NCI-H2227 treated with DMSO at 0.1 percent for 48 hours (cell line): ENCODE results near the gene SYNPO2.
"Not testable (repeated sequence)": the region's sequence is repeated elsewhere in the genome, so short reads cannot be mapped to it uniquely, and the experiment has no call there.

Experiments used
- DNase-seq: peaks from one replicate; lab custom pipeline; 2025; lab: John Stamatoyannopoulos, UW

Gene SYNPO2, protein sequence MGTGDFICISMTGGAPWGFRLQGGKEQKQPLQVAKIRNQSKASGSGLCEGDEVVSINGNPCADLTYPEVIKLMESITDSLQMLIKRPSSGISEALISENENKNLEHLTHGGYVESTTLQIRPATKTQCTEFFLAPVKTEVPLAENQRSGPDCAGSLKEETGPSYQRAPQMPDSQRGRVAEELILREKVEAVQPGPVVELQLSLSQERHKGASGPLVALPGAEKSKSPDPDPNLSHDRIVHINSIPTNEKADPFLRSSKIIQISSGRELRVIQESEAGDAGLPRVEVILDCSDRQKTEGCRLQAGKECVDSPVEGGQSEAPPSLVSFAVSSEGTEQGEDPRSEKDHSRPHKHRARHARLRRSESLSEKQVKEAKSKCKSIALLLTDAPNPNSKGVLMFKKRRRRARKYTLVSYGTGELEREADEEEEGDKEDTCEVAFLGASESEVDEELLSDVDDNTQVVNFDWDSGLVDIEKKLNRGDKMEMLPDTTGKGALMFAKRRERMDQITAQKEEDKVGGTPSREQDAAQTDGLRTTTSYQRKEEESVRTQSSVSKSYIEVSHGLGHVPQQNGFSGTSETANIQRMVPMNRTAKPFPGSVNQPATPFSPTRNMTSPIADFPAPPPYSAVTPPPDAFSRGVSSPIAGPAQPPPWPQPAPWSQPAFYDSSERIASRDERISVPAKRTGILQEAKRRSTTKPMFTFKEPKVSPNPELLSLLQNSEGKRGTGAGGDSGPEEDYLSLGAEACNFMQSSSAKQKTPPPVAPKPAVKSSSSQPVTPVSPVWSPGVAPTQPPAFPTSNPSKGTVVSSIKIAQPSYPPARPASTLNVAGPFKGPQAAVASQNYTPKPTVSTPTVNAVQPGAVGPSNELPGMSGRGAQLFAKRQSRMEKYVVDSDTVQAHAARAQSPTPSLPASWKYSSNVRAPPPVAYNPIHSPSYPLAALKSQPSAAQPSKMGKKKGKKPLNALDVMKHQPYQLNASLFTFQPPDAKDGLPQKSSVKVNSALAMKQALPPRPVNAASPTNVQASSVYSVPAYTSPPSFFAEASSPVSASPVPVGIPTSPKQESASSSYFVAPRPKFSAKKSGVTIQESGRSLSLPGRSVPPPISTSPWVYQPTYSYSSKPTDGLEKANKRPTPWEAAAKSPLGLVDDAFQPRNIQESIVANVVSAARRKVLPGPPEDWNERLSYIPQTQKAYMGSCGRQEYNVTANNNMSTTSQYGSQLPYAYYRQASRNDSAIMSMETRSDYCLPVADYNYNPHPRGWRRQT

DNA sequence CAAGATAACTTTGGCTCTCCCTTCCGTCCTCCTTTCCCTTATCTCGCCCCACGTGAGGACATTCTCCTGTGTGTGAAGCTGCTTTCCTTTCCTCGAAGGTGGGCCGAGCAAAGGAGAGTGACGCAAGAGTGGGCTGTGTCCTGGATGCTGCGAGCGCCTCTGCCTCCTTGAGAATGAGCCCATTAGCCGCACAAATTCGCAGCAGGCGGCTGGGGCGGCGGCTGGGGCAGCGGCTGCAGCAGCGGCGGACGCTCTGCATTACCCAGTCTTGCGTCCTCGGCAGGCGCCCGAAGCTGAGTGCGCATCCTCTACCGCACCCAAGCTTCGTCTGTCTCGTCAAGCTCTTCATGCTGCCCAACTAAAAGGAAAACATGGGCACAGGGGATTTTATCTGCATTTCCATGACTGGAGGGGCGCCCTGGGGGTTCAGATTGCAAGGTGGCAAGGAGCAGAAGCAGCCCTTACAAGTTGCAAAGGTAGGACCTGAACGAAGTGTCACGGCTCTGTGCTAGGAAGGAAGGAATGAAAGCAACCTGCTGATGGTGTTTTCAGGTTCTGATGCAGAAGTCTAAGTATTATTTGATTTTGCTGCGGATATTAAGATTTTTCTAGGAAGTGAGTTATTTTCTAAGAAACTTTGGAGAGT, at the start of gene SYNPO2:
SYNPO2 (plus strand) TSS at position 189 of the 646 bp plus-strand sequence; CDS start at position 372, 183 bp downstream.
- DNase-seq, result peak; percentile 83

DNA sequence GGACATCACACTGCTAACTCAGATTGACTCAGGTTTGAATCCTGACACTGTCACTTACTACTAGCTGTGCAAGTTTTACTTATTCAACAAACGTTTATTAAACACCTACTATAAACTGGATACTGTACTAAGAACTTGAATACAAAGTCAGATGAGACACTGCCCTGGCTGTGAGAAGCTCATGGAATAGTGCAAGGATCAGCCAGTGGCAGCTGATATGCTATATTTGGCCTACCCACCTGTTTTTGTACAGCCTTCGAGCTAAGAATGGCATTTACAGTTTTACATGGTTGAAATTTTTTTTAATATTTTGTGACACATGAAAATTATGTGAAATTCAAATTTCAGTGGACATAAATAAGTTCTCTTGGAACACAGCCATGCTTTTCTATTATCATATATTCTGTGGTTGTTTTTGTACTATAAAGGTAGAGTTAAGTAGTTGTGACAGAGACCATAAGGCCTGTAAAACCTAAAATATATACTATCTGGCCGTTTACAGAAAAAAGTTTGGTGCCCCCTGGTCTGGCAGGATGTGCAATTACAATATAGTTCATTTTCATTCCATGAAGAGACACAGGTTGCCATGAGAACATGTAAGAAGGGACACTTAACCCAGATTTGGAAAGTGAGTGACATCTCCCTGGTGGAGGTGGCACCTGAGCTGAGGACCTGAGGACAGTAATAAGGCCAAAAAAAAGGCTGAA, 49.3 kb upstream of the SYNPO2 start:
- DNase-seq, result no peak

DNA sequence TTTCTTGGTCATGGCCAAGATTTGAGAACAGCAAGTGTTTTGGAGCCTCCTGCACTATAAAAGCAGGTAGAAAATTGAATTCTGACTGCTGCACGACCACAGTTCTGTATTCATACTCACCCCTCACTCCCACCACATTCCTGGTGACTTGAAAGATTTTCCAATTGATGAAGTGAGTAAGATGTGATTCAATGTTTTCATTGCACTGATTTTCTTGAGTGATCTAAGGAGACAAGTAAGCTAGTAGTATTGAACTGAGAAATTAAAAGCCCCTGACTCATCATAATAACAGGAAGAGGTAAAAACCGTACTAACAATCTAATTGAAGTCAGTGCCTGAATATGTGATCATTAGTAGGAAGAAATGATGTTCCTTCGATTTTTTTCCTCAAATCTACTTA, 46.6 kb upstream of the SYNPO2 start:
- DNase-seq, result no peak

DNA sequence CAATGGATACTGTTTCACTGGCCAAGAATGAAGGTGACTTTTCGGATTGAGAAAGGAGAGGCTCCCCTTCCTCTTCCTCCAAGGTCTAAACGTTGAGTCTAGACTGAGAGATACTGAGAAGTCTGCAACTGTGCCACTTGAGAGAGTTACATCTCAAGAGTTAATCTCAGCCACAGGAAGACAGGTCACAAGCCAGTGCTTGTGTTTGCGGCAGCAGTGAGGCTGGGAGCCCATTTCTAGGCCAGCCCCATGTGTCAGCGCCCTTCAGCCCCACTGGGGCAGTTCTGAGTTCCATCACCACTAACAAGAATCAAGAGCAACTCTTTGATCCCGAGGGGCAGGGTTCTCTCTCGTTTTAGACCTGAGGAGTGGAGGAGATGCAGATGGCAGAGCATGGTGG, 45.4 kb upstream of the SYNPO2 start:
- no peak for DNase-seq

DNA sequence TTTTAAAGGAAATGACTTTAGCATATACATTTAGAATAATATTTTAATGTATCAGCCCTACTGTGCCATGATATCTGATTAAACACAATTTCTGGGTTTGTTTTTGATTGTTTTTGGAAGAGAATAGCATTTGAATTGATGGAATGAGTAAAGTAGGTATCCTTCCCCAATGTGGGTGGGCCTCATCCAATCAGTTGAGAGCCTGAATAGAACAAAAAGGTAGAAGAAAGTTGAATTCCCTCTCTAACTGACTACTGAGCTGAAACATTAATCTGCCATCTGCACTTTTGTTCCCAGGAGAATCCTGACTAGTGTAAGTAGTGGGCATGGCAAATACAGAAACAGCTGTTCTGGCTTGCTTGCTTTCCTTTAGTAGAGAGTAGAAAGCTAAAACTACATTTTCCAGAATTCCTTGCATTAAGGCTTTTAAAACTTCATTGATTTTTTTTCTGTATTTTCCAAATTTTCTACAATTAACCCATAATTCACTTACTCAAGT, 43.1 kb upstream of the SYNPO2 start:
- no peak for DNase-seq

DNA sequence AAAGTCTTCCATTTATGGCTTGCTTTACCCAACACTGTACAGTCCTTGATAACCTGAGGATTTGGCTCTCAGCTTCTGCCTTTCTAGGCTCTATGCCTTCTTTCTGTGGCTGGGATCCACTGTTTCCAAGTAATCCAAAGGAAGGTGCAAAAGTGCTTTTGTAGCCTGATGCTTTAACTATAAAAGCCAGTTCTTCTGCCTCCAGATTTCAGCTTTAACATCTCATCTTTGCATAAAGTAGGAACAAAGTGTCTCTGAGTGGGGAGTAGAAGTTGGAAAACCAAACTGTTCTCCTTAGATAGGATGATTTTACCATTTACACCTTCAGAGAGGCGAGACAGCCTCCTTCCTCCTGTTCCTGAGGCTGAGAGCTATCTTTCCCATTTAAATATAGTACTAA, 41.7 kb upstream of the SYNPO2 start:
- no peak for DNase-seq

DNA sequence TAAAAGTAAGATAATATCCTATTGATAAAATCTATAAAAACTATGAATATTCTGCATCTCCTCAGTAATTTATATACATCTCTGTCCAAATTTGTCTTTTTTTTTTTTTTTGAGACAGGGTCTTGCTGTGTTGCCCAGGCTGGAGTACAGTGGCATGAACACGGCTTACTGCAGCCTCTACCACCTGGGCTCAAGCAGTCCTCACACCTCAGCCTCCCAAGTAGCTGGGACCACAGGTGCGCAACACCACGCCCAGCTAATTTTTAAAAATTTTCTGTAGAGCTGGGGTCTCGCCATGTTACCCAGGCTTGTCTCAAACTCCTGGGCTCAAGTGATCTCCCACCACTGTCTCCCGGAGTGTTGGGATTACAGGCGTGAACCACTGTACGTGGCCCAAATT, 40.4 kb upstream of the SYNPO2 start:
- no peak for DNase-seq

DNA sequence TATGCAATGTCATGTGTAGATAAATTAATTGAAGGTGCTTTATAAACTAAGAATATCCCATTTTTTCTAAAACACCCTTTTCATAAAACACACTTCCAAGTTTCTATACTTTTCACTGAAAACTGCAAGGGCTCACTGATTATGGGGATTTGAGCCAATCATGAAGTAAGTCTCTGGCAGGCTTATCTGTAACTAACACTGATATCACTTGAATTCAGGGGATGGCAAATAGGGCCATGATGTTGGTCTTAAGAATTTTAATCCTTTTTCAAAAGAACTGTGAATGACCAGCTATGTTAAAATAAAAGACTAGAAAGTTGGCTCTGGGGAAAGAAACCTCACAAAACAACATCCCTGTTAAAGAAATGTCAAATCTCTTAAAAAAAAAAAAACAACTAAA, 39.8 kb upstream of the SYNPO2 start:
- DNase-seq, result no peak

DNA sequence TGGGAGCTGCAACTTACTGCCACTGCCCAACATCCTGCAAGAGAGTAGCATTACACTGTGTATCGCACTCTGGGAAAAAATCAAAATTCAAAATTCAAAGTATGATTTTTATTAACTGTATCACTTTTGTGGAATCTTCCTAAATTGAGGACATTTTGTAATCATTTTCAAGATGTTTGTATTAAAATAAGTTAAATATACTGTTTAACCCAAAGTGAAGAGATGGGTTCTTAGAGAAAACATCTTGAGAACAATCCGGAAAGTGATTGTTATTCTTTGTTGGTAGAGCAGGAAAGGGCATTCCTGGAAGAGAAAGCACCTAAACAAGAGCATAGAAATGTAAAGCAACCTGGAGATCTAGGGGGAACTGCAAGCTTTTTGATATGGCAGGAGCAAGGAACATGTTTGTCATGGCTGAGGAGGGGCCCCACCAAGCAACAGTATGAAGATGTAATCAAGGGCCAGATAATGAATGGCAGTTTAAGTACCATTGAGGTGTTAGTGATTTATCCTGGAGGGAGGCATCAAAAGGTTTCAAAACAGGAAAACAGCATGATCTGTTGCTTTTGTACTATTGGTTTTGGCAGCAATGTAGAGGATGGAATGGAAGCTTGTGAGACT, 38.7 kb upstream of the SYNPO2 start:
- DNase-seq, result no peak

DNA sequence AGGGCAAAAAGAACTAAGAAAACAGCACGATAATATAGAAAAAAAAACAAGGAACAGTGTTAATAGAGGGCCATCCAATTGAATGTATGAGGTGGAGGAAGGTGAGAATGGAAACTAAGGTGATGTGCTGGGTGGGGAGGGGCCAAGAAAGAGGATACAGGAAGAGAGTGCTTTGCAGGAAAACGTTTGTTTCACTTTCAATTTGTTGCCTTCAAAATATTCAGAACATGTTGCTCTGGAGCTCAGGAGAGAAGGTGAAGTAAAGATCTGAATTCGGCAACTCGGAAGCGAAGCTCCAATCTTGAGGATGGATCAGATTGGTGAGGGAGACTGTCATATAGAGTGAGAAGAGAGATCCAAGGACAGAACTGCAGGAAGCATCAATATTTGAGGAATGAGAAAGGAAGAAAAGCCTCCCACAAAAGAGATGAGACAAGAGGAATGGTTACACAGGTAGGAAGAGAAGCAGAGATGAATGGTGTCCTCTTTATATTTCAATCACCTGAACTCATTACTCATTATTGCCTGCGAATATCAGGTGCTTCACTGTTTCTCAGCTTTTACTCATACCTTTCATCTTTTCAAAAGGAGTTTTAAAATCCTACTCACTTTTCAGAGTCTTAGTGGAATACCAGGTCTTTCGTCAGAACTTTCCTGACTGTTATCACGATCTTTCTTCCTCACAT, 38.0 kb upstream of the SYNPO2 start:
- DNase-seq, result peak; percentile 9

DNA sequence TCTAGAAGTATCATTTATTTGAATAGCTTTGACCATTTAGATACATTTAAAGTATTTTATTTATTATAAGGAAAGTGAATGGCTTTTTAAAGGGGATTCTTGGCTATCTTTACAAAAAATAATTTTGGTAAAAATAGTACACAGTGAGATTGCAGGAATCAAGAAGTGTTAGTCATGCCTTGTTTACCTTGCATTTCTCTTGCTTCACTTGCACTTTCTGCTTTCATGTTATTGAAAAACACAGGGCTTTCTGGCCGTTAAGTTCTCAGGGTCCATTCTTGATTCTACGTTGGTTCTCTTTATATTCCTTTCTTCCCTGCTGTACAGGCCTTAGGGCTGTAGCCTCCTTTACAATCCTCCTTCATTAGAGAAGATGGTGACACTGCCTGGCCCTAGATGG, 30.9 kb upstream of the SYNPO2 start:
- DNase-seq, result no peak

DNA sequence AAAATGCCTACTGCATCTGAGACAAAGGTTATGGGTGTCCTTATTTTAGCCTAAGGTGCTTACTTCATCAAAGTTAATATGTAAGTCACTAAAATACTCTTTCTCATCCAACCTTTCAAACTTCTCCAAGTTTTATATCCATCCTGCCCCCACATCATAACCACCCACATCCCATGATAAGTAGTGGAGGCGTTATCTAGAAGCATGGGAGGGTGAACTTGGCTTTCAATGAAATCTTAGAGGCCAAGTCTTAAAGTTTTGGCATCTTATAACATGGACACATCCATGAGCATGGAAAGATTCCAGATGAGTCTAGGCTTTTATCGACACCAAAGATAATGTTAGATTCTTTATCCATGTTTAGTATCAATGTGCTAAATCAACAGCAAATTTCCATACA, 29.9 kb upstream of the SYNPO2 start:
- no peak for DNase-seq

DNA sequence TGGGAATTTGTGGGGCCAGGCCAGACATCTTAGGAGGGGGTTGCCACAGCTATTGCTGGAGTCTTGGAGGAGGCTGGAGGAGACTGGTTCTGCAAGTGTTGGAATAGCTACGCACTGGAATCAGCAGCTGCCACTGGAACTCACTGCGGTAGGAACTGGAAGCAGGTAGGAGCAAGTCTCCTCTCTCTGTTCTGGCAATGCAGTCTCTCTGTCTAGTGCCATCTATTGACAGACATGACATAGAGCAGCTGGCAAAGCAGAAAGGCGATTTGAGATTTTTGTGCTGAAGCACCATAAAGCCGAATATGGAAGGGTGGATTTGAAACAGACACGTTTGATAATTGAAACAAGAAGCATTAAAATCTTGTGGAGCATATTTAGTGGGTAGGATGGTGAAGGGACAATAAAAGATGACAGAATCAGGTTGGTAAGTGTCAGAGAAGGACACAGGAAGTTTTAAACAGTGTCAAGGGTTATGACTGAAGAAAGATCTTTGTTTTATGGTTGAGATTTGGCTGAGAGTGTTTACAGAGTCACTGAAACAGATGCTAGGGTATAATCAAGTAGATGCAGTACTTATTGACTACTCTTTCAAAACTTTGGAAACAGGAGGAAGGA, 23.5 kb upstream of the SYNPO2 start:
- DNase-seq, result peak; percentile 39

DNA sequence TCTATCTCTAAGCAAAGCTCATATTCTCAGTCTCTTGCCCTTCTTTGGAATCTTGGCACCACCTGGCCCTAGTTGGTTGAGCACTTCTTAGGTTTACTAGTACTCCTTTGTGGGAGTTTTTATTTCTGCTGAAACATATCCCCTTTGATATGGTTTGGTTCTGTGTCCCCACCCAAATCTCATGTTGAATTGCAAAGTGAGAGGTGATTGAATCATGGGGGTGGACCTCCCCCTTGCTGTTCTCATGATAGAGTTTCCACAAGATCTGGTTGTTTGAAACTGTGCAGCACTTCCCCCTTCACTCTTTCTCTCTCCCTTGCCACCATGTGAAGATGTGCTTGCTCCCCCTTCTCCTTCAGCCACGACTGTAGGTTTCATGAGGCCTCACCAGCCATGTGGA, 22.2 kb upstream of the SYNPO2 start:
- DNase-seq, result no peak

DNA sequence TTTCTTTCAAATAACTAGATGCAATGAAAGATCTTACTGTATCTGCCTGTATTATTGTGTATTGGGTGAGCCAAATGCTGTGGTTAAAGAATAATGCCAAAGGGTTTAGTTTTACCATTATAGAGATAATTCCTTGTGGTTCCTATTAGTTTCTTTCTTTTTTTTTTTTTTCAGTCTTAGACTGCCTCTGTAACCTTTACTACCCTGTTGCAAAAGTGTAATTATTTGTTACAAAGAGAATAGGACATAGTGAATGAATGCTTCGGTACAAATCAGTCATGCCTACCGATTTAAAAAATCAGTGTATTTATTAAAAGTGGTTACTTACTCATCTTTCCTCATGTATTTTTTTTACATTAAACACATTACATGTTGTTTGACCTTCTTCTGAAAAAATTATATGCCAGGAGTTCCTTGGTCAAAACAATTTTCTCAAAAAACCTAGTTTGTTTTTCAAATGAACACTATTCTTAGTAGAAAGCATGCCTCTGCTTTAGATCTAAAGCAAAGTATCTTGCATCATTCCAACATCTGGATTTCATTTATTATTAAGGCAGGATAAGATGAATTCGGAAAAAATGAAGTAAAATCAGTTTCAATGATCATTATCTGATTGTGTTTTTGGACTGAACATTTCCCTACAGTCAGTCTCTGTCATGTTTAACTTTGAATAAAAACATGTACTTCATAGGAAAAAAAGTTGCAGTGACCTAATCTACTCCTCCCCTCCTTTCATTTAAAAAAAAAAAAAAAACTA, 21.2 kb upstream of the SYNPO2 start:
- DNase-seq, result no peak

DNA sequence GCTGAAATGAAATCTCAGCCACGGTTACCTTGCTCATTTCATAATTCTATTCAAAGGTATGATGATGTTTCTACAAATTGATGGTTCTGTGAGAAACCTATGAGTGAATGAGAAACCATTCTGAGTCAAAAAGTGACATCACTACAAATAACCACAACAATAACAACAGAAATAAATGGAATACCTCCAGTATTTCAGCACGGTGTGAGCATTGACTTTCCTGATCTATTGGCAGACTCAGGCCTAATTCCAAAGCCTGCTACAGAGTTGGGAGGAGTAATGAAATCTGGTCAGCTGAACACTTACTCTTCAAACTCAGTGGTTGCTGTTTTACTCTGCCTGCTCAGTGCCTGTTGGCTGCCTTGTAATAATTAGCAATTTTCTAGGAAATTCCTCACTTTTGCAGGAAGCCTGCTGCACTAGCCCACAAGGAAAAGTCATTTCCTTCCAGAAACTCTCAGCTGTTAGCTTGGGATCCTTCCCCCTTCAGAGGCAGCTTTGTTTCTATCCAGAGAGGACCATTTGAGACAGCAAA, 18.8 kb upstream of the SYNPO2 start:
- DNase-seq, result no peak

DNA sequence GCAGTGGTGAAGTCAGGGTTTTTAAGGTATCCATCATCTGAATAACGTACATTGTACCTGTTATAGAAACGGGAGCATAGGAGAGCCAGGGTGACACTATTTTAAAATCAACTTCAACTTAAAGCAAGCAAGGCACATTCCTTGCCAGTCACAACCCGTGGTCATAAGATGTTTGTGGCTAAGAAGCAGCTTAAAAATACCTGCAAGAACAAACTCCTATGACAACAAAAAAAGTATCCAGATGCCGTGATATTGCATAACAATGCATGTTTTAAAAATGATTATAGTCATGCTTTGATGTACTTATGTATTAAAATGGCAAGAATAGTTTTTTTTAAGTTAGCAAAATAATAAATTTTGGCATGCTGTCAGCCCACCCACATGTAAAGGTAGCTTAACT, 16.5 kb upstream of the SYNPO2 start:
- no peak for DNase-seq

DNA sequence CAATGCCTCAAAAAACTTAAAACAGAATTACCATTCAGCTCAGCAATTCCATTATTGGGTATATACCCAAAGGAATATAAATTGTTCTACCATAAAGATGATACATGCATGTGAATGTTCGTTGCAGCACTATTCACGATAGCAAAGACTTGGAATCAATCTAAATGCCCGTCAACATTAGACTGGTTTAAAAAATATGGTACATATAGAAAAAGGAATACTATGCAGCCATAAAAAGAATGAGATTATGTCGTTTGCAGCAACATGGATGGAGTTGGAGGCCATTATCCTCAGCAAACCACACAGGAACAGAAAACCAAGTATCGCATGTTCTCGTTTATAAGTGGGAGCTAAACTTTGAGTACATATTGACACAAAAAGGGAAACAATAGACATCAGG, 10.9 kb upstream of the SYNPO2 start:
- no peak for DNase-seq

DNA sequence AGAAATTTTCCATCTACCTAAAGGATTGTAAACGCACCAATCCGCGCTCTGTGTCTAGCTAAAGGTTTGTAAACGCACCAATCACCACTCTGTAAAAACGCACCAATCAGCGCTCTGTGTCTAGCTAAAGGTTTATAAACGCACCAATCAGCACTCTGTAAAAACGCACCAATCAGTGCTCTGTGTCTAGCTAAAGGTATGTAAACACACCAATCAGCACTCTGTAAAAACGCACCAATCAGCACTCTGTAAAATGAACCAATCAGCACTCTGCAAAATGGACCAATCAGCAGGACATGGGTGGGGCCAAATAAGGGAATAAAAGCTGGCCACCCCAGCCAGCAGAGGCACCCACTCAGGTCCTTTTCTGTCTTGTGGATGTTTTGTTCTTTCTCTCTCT, 10.1 kb upstream of the SYNPO2 start:
- not testable (repeated sequence) for DNase-seq
